ENCODE measurements around the gene MBTPS1.

The MBTPS1 gene

DNA sequence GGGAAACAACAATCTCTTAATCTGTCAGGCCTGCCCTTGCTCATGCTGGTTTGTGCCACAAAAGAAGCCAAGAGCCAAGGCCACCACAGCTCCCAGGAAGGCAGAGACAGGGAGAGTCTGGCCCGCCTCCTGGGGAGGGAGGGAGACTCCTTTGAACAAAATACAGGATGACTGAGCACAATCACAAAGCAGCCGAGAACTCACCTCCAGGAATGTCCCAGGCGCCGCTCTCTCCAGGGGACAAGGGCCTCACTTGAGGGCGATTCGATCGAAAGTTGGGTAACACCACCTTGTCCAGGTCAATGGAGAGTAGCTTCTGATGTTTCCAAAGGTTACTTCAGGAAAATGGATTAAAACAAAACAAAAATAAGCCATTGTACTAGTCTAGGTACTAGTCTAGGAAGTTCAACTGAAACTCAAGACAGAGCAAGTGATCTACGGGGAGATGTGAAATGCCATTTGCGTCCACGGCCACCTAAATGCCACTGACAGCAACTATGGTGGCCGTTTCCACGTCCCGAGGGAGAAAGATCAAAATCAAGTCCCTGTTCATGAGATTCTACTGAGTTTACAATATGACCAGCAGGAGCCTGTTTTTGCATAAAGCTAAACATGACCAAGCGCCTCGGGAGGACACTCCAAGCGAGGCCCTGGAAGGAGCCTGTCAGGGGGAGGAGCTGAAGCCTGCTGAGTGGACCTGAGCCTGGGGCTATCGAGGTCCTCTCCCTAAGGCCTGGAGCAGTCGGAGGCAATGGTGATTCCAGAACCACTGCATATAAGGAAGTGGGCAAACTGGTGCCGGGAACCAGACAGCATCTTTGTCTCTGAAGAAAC, 60.7 kb downstream of the MBTPS1 start:
- no peaks in the 10 kb centered on the region for H3K9me3 ChIP-seq (ENCODE audit: low read length)
- TF ChIP-seq, protein P1, sequence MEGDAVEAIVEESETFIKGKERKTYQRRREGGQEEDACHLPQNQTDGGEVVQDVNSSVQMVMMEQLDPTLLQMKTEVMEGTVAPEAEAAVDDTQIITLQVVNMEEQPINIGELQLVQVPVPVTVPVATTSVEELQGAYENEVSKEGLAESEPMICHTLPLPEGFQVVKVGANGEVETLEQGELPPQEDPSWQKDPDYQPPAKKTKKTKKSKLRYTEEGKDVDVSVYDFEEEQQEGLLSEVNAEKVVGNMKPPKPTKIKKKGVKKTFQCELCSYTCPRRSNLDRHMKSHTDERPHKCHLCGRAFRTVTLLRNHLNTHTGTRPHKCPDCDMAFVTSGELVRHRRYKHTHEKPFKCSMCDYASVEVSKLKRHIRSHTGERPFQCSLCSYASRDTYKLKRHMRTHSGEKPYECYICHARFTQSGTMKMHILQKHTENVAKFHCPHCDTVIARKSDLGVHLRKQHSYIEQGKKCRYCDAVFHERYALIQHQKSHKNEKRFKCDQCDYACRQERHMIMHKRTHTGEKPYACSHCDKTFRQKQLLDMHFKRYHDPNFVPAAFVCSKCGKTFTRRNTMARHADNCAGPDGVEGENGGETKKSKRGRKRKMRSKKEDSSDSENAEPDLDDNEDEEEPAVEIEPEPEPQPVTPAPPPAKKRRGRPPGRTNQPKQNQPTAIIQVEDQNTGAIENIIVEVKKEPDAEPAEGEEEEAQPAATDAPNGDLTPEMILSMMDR (IDR thresholded peaks at IDR 0.05; ENCODE audit: low read length) = no peak
- no peak for TF ChIP-seq EZH2 (IDR thresholded peaks at IDR 0.05; ENCODE audit: borderline replicate concordance, low read length)
- H3K4me1 ChIP-seq (ENCODE audit: insufficient read depth, low read length, severe bottlenecking) = no peaks in the 10 kb centered on the region
- no peak overlapping the region for H3K4me2 ChIP-seq (ENCODE audit: low read length)
- no peaks in the 10 kb centered on the region for H3F3A ChIP-seq (ENCODE audit: insufficient read depth, low read length)
- H4K20me1 ChIP-seq (ENCODE audit: insufficient read depth, low read length) = no peaks in the 10 kb centered on the region
- no peak overlapping the region for H3K27ac ChIP-seq (ENCODE audit: low read depth, low read length, poor library complexity, severe bottlenecking)
- H3K9me2 ChIP-seq (ENCODE audit: low read depth, low read length) = no peaks in the 10 kb centered on the region
- H3K4me3 ChIP-seq (ENCODE audit: low read depth, low read length, poor library complexity, severe bottlenecking) = no peak overlapping the region
- H3K9ac ChIP-seq (ENCODE audit: low read length) = no peak overlapping the region
- no peaks in the 10 kb centered on the region for H3K27me3 ChIP-seq (ENCODE audit: insufficient read depth, low read length)
- no peaks in the 10 kb centered on the region for H3K79me2 ChIP-seq (ENCODE audit: insufficient read depth, low read length)
- H2AFZ ChIP-seq (ENCODE audit: low read length) = no peak overlapping the region
- H3K36me3 ChIP-seq (ENCODE audit: insufficient read depth, low read length) = peaks cover 90% of the 10 kb centered on the region

DNA sequence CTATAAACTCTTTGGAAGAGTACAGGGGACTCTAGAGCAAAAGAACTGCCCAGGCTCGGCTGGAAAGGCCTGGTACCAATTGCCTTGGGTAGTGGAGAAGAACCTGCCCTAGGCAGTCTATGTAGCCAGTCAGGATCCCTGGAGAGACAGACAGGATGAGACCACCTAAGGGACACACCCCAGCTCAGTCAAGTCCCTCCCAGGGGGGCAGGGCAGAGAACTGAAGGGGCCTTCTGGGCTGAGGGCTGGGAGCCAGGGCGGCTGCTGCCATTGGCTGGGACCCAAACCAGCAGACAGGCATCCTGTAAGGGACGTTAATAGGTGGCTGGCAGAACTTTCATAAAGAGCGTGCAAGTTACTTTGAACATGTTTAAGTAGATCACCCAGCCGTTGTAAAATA, 61.4 kb downstream of the MBTPS1 start:
- H4K20me1 ChIP-seq (ENCODE audit: insufficient read depth, low read length) = no peaks in the 10 kb centered on the region
- H3F3A ChIP-seq (ENCODE audit: insufficient read depth, low read length) = no peaks in the 10 kb centered on the region
- H2AFZ ChIP-seq (ENCODE audit: low read length) = no peak overlapping the region
- no peak overlapping the region for H3K9ac ChIP-seq (ENCODE audit: low read length)
- H3K9me2 ChIP-seq (ENCODE audit: low read depth, low read length) = no peaks in the 10 kb centered on the region
- no peak overlapping the region for H3K4me3 ChIP-seq (ENCODE audit: low read depth, low read length, poor library complexity, severe bottlenecking)
- TF ChIP-seq, protein P1 (IDR thresholded peaks at IDR 0.05; ENCODE audit: low read length) = no peak
- no peak for TF ChIP-seq EZH2 (IDR thresholded peaks at IDR 0.05; ENCODE audit: borderline replicate concordance, low read length)
- H3K79me2 ChIP-seq (ENCODE audit: insufficient read depth, low read length) = no peaks in the 10 kb centered on the region
- no peak overlapping the region for H3K4me2 ChIP-seq (ENCODE audit: low read length)
- peaks cover 85% of the 10 kb centered on the region for H3K36me3 ChIP-seq (ENCODE audit: insufficient read depth, low read length)
- H3K27me3 ChIP-seq (ENCODE audit: insufficient read depth, low read length) = no peaks in the 10 kb centered on the region
- no peaks in the 10 kb centered on the region for H3K4me1 ChIP-seq (ENCODE audit: insufficient read depth, low read length, severe bottlenecking)
- no peak overlapping the region for H3K27ac ChIP-seq (ENCODE audit: low read depth, low read length, poor library complexity, severe bottlenecking)
- H3K9me3 ChIP-seq (ENCODE audit: low read length) = no peaks in the 10 kb centered on the region

DNA sequence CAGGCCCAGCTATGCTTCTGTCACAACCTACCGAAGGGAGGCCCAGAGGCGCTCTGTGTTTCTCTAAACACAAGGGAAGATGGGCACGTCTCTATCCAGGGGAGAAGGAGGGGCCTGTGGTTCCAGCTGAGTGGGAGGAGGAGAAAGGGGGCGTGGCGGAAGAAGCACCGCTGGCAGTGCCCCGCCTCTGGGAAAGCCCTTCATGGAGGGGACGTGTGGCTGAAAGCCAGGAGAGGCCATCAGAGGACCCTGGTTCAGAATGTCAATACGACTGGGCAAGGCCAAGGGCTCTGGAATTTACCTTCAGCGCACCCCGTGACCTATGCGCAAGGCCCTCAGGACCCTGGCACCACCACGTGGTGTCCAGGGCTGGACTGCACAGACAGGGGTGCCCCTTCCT, 61.8 kb downstream of the MBTPS1 start:
- no peaks in the 10 kb centered on the region for H4K20me1 ChIP-seq (ENCODE audit: insufficient read depth, low read length)
- no peaks in the 10 kb centered on the region for H3K9me2 ChIP-seq (ENCODE audit: low read depth, low read length)

More for the DNA sequence above, 61.8 kb downstream of the MBTPS1 start:
- H3F3A ChIP-seq (ENCODE audit: insufficient read depth, low read length) = no peaks in the 10 kb centered on the region
- H3K27ac ChIP-seq (ENCODE audit: low read depth, low read length, poor library complexity, severe bottlenecking) = no peak overlapping the region
- TF ChIP-seq, protein P1 (IDR thresholded peaks at IDR 0.05; ENCODE audit: low read length) = no peak
- TF ChIP-seq EZH2 (IDR thresholded peaks at IDR 0.05; ENCODE audit: borderline replicate concordance, low read length) = no peak
- no peak overlapping the region for H3K9ac ChIP-seq (ENCODE audit: low read length)
- H3K4me2 ChIP-seq (ENCODE audit: low read length) = no peak overlapping the region
- H3K4me1 ChIP-seq (ENCODE audit: insufficient read depth, low read length, severe bottlenecking) = no peaks in the 10 kb centered on the region
- peaks cover 85% of the 10 kb centered on the region for H3K36me3 ChIP-seq (ENCODE audit: insufficient read depth, low read length)
- H2AFZ ChIP-seq (ENCODE audit: low read length) = no peak overlapping the region
- H3K79me2 ChIP-seq (ENCODE audit: insufficient read depth, low read length) = no peaks in the 10 kb centered on the region
- H3K27me3 ChIP-seq (ENCODE audit: insufficient read depth, low read length) = no peaks in the 10 kb centered on the region
- H3K4me3 ChIP-seq (ENCODE audit: low read depth, low read length, poor library complexity, severe bottlenecking) = no peak overlapping the region
- H3K9me3 ChIP-seq (ENCODE audit: low read length) = no peaks in the 10 kb centered on the region

All from OCI-LY1 (cell line).